Lower leg skin (tissue), 4 donors: Measurements from ENCODE around the gene RARB. TPM values are rescaled to one million over a fixed set of nuclear protein-coding genes. Genes with fewer than 3 reads are reported as not detected.

Experiments
- DNase-seq, 2 donors: peaks; one replicate each; pipeline ENCODE4 v3.0.0-alpha.2; 2019; ENCODE audit warnings: low spot score in 2 of 2
- H3K4me3 ChIP-seq: fragments of 200-600 bp; sonication (generic); 2 replicates; pipeline ENCODE4 v1.5.1; 2017; ENCODE audit warnings: mild to moderate bottlenecking, low read depth; ENCODE audit not compliant: poor library complexity, severe bottlenecking
- CTCF ChIP-seq, 3 donors: fragments of 450-650 bp; IDR thresholded peaks; one replicate each; pipeline ENCODE4 v1.5.1; 2016; ENCODE audit warnings: antibody characterized with exemption in 3 of 3, mild to moderate bottlenecking in 3 of 3, moderate library complexity in 2 of 3
- POLR2A ChIP-seq, 2 donors: fragments of 450-650 bp; IDR thresholded peaks; one replicate each; pipeline ENCODE4 v1.6.1; 2016 to 2017; ENCODE audit warnings: antibody characterized with exemption in 2 of 2, mild to moderate bottlenecking in 1 of 2, moderate library complexity in 1 of 2
- WGBS, 2 donors: methylation state at CpG; one replicate each; pipeline ENCODE4 v1.1.5; 2018; 5-methylcytosine and 5-hydroxymethylcytosine counted together
- intact Hi-C: fragments of 100-400 bp; cut with DNase I; formaldehyde crosslinking; loops from one replicate; pipeline ENCODE4 v1.15.0; 2023; ENCODE audit warnings: low total_unique reads
- total RNA-seq, 4 donors: library from RNA; depleted of rRNA; stranded (reverse); fragments of >200 nt; gene quantifications; one replicate each; pipeline ENCODE4 v1.1.0, GENCODE V29; 2016

RARB gene
- total RNA-seq, 4 donors from 2014 or later: 0.34 to 6.5 (median 4.4) TPM; not detected in 1

- WGBS, 2 donors: 89 to 96% methylated on average over 7 of the region's 7 CpGs
- intact Hi-C loops: loop anchor here (10.0 kb wide), 1 partner anchor 141 kb away; the partner anchor contains the start of gene RARB
- TF ChIP-seq POLR2A (IDR thresholded peaks at IDR 0.05) (no peak), CTCF (IDR thresholded peaks at IDR 0.05) (no peak)
Measured at GRCh38 chr3:25565807-25566206, 137.7 kb downstream of the RARB start.

DNA sequence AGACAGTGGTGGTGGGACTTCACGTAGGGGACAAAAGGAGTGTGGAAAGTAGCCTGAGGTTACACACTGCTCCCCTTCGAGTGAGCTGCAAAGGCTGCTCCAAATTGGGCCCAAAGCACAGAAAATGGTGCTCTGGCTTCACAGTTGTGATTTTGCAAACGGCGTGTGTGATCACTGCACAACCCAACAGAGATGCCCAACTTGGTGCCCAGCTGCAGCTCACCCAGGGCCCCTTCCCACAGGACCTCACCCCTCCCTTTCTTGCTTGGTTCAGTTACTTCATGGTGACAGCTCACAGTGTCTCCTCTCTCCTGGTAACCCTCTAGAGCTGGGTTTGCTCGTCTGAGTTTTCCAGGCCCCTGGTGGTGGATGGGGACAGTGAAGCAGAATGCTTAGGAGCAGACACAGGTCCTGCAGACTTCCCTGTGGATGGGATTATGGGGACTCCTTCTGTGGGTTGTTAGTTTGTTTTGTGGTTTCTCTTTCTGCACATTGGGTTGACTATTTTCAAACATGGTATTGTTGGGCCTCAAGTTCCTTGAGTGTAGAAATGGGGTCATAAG, 138.4 kb downstream of the RARB start:
- intact Hi-C loops: loop anchor here (10.0 kb wide), 1 partner anchor 142 kb away; the partner anchor contains the start of gene RARB
- no peak for DNase-seq
- no peak overlapping the region for H3K4me3 ChIP-seq
- 82 to 85% methylated on average over 5 of the region's 5 CpGs for WGBS, 2 donors
- TF ChIP-seq CTCF (IDR thresholded peaks at IDR 0.05) (no peak), POLR2A (IDR thresholded peaks at IDR 0.05) (no peak)

More at GRCh38 chr3:25565807-25566206, 137.7 kb downstream of the RARB start:
- no peak overlapping the region for H3K4me3 ChIP-seq
- no peak for DNase-seq

GRCh38 chr3:25567388-25567787, 139.3 kb downstream of the RARB start:
- H3K4me3 ChIP-seq: no peak overlapping the region
- intact Hi-C loops: loop anchor here (10.0 kb wide), 1 partner anchor 143 kb away; the partner anchor contains the start of gene RARB
- no peak for DNase-seq
- no peak for TF ChIP-seq POLR2A (IDR thresholded peaks at IDR 0.05)
- TF ChIP-seq CTCF (IDR thresholded peaks at IDR 0.05): no peak
- 86 to 92% methylated on average over 10 of the region's 10 CpGs for WGBS, 2 donors

GRCh38 chr3:25567806-25568524, 139.9 kb downstream of the RARB start:
- intact Hi-C loops: loop anchor here (10.0 kb wide), 1 partner anchor 143 kb away; the partner anchor contains the start of gene RARB
- 94 to 95% methylated on average over 14 of the region's 14 CpGs for WGBS, 2 donors
- H3K4me3 ChIP-seq: no peak overlapping the region
- DNase-seq: no peak
- TF ChIP-seq CTCF (IDR thresholded peaks at IDR 0.05) (no peak), POLR2A (IDR thresholded peaks at IDR 0.05) (no peak)

- WGBS, 2 donors: 87 to 88% methylated on average over 9 to 10 of the region's 10 CpGs
- TF ChIP-seq CTCF (IDR thresholded peaks at IDR 0.05): no peak
- TF ChIP-seq POLR2A (IDR thresholded peaks at IDR 0.05): no peak
- H3K4me3 ChIP-seq: no peak overlapping the region
- intact Hi-C loops: loop anchor here (10.0 kb wide), 1 partner anchor 144 kb away; the partner anchor contains the start of gene RARB
- no peak for DNase-seq
Measured at GRCh38 chr3:25568525-25569078, 140.5 kb downstream of the RARB start.
